GM19035 (cell line): ENCODE results near the gene GDI1.

ENCODE experiments used
- ATAC-seq: cut with Tn5 transposase; IDR thresholded peaks from one replicate; pipeline ENCODE4 v1.9.1; 2021; ENCODE audit not compliant: unreplicated experiment

GDI1 gene

GRCh38 chrX:154436374-154436982 is 476 bp upstream of the GDI1 start:
- no peak for ATAC-seq

DNA sequence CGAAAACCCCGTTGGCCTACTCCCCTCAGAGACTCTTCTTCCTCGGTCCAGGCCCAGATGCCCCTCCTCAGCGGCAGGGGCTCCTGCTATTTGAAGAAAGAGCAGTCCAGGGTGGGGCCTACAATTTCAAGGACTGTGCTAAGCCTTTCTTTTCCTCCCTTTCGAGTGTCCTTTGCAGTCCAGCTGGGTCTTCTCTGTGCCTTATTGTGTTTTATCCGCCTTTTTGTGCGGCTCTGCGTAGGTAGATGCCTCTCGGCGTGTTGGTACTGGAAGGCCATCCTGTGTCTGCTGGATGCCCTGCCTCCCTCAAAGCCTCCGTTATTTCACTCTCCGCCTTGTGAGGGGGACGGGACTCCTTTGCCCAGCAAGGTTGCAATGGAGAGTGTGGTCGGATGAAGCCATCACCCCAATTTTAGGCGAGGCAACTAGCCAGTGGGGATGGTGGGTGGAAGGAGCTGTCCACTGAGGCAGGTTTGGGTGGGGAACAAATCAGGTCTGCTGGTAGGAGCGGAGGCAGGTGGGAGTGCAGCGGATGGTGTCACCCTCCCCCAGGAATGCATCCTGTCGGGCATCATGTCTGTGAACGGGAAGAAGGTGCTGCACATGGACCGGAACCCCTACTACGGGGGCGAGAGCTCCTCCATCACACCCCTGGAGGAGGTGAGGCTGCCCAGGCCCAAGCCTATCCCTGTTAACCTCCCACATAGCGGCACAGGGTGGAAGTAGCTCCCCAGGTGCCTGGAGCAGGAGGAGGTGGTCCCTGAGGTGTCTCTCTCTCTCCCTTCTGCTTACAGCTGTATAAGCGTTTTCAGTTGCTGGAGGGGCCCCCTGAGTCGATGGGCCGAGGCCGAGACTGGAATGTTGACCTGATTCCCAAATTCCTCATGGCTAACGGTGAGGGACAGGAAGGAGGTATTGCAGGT is 1.3 kb downstream of the GDI1 start:
- ATAC-seq, result no peak

- ATAC-seq, result no peak
These were observed 2.9 kb downstream of the GDI1 start for GRCh38 chrX:154439841-154440240.

DNA sequence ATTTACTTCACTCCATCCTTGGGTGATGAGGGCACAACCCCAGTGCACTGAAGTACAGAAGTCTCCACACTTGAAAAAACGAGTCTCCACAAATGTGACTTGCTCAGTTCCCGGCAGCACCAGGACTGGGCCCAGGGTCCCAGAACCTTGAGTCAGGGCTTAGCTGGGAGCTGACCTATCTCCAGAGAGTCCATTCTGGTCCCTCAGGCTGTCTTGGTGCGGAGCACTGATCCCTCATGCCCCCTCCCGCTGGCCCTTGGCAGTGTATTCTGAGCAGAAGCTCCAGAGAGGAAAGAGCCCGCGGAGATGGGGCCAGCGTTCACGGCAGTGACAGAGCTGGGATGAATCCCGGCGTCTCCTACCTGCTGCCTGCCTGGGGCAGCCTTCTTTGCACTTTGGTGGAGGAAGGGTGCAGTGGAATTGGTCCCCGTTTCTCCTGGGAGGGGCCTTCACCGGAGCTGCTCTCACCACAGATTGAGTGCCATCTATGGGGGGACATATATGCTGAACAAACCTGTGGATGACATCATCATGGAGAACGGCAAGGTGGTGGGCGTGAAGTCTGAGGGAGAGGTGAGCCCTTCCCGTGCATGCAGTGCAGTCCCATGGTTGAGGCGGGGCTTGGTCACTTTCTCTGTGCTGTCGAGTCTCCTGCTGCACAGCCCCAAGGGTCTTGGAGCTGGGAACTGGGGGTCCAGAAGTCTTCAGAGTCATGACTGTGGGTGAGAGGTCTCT is 3.8 kb downstream of the GDI1 start:
- no peak for ATAC-seq

- ATAC-seq, result no peak
These were observed 4.6 kb downstream of the GDI1 start for GRCh38 chrX:154441564-154441963.

DNA sequence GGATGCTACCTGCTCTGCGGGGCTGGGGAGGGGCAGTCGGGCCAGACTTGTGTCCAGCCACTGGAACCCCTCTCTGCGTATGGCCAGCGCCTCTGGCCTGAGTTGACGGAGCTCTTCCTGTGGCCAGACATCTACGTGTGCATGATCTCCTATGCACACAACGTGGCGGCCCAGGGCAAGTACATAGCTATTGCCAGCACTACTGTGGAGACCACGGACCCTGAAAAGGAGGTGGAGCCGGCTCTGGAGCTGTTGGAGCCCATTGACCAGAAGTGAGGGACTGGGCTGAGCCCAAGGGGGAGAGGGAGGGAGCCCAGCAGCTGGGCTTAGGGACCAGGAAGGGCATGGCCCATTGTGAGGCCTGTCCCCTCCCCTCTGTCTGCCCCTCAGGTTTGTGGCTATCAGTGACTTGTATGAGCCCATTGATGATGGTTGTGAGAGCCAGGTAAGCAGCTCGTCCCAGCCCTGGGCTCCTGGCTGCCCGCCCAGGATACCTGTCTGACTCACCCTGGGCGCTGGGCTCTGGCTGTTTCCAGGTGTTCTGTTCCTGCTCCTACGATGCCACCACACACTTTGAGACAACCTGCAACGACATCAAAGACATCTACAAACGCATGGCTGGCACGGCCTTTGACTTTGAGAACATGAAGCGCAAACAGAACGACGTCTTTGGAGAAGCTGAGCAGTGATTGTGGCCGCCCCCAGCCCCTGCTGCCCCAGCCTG is 5.2 kb downstream of the GDI1 start:
- ATAC-seq, result no peak

DNA sequence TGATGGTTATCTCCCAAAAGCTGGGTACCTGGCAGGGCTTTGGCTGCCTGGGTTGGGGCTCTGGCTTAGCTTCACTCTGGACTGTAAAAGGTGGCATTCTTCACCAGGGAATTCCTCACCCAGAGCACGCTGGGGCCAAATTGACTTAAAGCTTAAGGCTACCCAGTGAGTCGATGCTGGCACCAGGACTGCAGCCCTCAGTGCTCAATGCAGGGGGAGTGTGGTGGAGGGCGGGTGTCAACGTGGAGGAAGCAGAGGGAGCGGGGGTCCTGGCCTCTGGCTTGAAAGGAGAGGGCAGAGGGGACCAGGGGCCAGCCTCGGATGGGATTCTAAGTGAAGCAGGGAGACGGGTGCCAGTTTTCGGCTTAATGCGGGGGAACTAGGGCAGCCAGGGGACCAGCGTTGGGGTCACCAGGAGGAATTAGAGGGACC is 6.5 kb downstream of the GDI1 start:
- no peak for ATAC-seq

DNA sequence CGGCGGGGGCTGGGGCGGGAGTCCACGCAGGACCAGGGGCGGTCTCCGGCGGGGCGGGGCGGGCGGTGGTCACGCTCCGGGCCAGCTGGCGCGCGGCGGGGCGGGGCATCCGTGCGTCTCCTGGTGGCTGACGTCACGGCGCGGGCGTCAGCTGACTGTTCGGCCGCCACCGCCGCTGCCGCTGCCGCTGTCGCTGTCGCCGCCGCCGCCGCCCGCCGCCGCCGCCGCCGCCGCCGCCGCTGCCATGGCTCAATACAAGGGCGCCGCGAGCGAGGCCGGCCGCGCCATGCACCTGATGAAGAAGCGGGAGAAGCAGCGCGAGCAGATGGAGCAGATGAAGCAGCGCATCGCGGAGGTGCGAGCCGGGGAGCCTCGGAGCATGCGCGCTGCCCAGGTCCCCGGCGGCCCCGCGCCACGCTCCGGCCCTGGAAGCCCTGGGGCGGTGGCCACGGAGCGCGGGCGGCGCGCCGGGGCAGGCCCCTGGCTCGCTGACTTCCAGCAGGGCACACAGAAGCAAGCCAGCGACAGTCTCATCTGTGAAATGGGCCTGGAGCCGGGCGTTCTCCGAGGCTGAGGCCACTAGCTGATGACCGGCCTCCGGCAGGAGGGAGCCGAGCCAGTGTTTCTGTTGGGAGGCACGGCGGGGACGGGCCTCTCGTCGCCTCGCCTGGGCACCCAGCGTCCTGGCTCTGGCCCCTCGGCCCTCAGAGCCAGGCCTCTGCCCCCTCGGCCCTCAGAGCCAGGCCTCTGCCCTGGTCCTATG is 7.2 kb downstream of the GDI1 start, which contains the start of gene FAM50A:
Gene FAM50A (plus strand): TSS at position 150 of the 763 bp plus-strand sequence. CDS start 95 bp downstream, at position 245.
- peak; percentile 84 for ATAC-seq

GRCh38 chrX:154444755-154445246 is 7.8 kb downstream of the GDI1 start:
- no peak for ATAC-seq

DNA sequence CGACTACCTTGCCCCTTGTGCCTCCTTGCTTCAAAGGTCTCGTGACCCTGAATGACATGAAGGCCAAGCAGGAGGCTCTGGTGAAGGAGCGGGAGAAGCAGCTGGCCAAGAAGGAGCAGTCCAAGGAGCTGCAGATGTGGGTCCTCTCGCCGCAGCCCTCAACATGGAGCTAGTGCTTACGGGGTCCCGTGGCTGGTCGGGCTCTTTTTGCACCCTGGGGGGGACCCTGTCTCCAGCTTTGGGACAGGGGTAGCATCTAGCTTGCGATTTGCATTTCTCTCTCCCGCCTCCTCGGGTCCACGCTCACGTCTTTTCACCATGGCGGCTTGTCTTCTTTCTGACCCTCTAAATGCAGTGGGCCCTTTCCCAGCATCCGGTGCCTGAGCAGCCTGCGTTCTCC is 8.8 kb downstream of the GDI1 start:
- no peak for ATAC-seq

GRCh38 chrX:154446430-154446829 is 9.5 kb downstream of the GDI1 start:
- no peak for ATAC-seq

DNA sequence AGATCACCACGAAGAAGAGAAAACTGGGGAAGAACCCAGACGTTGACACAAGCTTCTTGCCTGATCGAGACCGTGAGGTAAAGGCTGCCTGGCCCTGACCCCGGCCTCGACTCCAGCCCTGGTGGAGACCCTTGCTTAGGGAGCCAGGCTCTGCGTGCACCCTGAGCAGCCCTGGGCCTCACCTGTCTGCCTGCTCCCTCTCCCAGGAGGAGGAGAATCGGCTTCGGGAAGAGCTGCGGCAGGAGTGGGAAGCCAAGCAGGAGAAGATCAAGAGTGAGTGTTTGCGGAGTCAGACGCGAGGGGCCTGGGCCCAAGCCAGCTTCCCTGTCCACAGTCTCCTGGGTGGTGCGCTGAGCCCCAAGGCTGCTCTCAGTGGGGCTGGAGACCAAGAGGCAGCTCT is 11.5 kb downstream of the GDI1 start:
- no peak for ATAC-seq

GRCh38 chrX:154449618-154450017 is 12.7 kb downstream of the GDI1 start:
- no peak for ATAC-seq

DNA sequence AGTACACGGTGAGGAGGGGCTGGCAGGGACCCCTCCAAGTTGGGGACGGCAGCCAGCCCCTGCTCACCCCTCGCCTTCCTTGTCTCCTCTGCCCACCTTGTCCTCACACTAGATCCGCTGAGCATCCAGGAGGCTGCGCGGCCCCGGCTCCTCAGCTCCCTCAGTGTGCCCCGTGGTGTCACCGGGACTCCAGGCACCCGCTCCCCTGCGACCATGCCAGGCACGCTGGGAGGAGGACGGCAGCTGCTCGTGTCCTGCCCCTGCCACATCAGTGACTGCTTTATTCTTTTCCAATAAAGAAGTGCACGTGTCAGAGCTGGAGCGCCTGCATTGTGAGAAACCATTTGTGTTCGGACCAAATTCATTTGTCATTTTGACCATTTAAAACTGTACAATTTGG is 13.4 kb downstream of the GDI1 start:
- no peak for ATAC-seq

- no peak for ATAC-seq
These were observed 15.9 kb downstream of the GDI1 start for GRCh38 chrX:154452823-154453222.

GRCh38 chrX:154457491-154458115 is 20.6 kb downstream of the GDI1 start:
- ATAC-seq, result peak; percentile 57

- peak; percentile 60 for ATAC-seq
These were observed 21.4 kb downstream of the GDI1 start, which contains the start of gene PLXNA3 for GRCh38 chrX:154458116-154458953. PLXNA3 (plus strand) TSS chrX:154458281; CDS start chrX:154460184, 1,903 bp downstream.

DNA sequence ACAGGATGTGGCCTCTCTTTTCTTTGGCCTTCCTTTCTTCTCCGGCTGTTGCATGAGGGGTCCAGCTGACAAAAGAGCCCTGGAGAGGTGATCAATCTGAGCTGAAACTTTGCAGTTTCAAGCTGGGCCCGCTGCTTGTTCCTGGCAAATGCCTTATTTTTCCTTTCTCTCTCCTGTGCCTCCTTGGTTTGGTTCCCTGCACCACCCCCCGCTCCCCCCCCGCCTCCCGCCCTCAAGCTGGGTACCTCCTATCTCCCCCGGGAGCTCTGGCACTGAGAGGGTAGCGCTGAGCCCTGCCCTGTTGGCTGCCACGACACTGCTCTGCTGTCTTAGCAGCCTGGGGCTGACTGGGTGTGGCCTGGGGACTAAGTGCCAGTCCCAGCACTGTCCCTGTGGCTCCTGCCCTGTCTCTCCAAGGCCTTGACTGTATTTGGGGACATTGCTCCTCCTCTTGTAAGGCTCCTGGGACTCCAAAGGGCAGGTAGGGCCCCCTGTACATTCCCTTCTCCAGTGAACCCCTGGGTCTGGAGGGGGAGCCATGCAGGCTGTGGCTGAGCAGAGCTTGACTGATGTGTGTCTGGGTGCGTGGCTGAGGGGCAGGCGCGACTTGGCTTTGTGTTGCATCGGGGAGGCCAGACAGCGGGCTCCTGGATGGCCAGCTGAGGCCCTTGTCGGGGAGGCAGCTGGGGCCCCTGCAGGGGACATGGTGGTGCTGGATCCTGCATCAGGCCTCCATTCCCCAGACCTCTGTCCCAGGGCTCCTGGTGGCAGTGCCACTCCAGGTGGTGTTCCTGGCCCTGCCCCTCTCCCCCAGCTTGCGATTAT is 22.2 kb downstream of the GDI1 start:
- ATAC-seq, result no peak
